ENCODE results near the gene PHF13.

DNA sequence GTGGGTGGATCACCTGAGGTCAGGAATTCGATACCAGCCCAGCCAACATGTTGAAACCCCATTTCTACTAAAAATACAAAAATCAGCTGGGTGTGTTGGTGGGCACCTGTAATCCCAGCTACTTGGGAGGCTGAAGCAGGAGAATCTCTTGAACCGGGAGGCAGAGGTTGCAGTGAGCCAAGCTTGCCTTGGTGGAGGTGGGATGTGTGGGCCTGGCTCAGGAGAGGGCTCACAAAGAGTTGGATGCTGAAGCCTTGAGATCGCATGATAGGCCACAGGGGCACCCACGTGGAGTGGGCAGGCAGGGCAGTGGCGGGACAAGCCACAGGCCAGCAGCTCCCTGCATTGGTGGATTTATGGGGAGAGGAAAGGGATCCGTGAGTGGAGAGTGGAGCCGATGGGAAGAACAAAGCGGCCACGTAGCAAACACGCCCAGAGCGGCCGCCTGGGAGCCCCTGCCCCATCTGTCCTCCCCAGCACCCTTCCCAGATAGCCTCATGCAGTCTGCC is 15.5 kb downstream of the PHF13 start:
- TF ChIP-seq POLR2A (IDR thresholded peaks at IDR 0.05) (no peak), CTCF (IDR thresholded peaks at IDR 0.05) (no peak), POLR2AphosphoS5 (IDR thresholded peaks at IDR 0.05) (no peak), EP300 (IDR thresholded peaks at IDR 0.05) (no peak)
